Endodermal cell (in vitro differentiated cells): ENCODE results near the gene RPAP3. TPM values are rescaled to one million over a fixed set of nuclear protein-coding genes. Genes with fewer than 3 reads are reported as not detected.

Source experiments
- DNase-seq: peaks from one replicate; pipeline ENCODE4 v3.0.0-alpha.2; 2017
- H3K27ac ChIP-seq: 2 replicates; pipeline ENCODE4 v1.5.1; 2013; ENCODE audit warnings: mild to moderate bottlenecking, low read depth, low read length, moderate library complexity
- H3K27me3 ChIP-seq: 2 replicates; pipeline ENCODE4 v1.6.1; 2013; ENCODE audit warnings: mild to moderate bottlenecking, low read length, moderate library complexity; ENCODE audit not compliant: insufficient read depth, control insufficient read depth, poor library complexity, severe bottlenecking
- H3K36me3 ChIP-seq: 2 replicates; pipeline ENCODE4 v1.7.0; 2013; ENCODE audit warnings: mild to moderate bottlenecking, low read length, moderate library complexity; ENCODE audit not compliant: control insufficient read depth, insufficient read depth
- H3K4me1 ChIP-seq: one replicate; pipeline ENCODE4 v1.7.0; 2013; ENCODE audit warnings: low read length; ENCODE audit not compliant: control insufficient read depth, insufficient read depth
- H3K4me3 ChIP-seq: 2 replicates; pipeline ENCODE4 v1.5.1; 2013; ENCODE audit warnings: mild to moderate bottlenecking, low read length, moderate library complexity
- H3K9ac ChIP-seq: 2 replicates; pipeline ENCODE4 v1.6.1; 2013; ENCODE audit warnings: mild to moderate bottlenecking, low read length, moderate library complexity; ENCODE audit not compliant: poor library complexity, severe bottlenecking; ENCODE audit errors: extremely low read depth
- H3K9me3 ChIP-seq: 2 replicates; pipeline ENCODE4 v1.6.1; 2013; ENCODE audit warnings: mild to moderate bottlenecking, low read length, moderate library complexity; ENCODE audit not compliant: control insufficient read depth
- H3K27ac Mint-ChIP-seq: 2 replicates; pipeline ENCODE4 v1.8.0; 2020; ENCODE audit warnings: mixed read lengths
- H3K27me3 Mint-ChIP-seq: 2 replicates; pipeline ENCODE4 v1.8.0; 2021; ENCODE audit warnings: mild to moderate bottlenecking, mixed read lengths; ENCODE audit not compliant: insufficient read depth
- H3K36me3 Mint-ChIP-seq: 2 replicates; pipeline ENCODE4 v1.8.0; 2020; ENCODE audit warnings: low read depth, mixed read lengths
- H3K4me1 Mint-ChIP-seq: 2 replicates; pipeline ENCODE4 v1.8.0; 2020; ENCODE audit warnings: mixed read lengths
- H3K4me3 Mint-ChIP-seq: 2 replicates; pipeline ENCODE4 v1.8.0; 2020; ENCODE audit warnings: mild to moderate bottlenecking, moderate library complexity, mixed read lengths
- H3K9me3 Mint-ChIP-seq: 2 replicates; pipeline ENCODE4 v1.8.0; 2020; ENCODE audit warnings: mild to moderate bottlenecking, mixed read lengths
- CTCF ChIP-seq: fragments of 200-600 bp; sonication (generic); conservative IDR thresholded peaks from 2 replicates; pipeline ENCODE4 v1.5.0; 2021; ENCODE audit warnings: antibody characterized with exemption, mild to moderate bottlenecking
- WGBS, 2 experiments: methylation state at CpG; one replicate each; pipeline versions ENCODE4 v1.1.5 to v1.1.7; 2013; ENCODE audit warnings: missing lambda C conversion rate in 2 of 2, mixed read lengths in 1 of 2; ENCODE audit not compliant: insufficient coverage in 1 of 2, insufficient read length in 1 of 2; 5-methylcytosine and 5-hydroxymethylcytosine counted together
- total RNA-seq, 2 donors: library from RNA; stranded (reverse); fragmentation: NEBNext Ultra II Directional in 1 of 2; extraction: Animal tissue kit (Norgen Biotek cat#: 25700) in 1 of 2; gene quantifications; 2 replicates in 1 of 2; 3 replicates in 1 of 2; pipeline ENCODE4 v1.2.1, GENCODE V29; 2021

The RPAP3 gene
- total RNA-seq, 2 donors from 2014 or later: 52.0 to 56.9 TPM

GRCh38 chr12:47752121-47752520, 46.3 kb upstream of the RPAP3 start:
- no peak overlapping the region for H3K27ac ChIP-seq
- peak overlapping the region; percentile 58 for H3K27ac Mint-ChIP-seq
- H3K4me1 ChIP-seq: peaks cover 2% of the 10 kb centered on the region
- no peak for DNase-seq
- no peaks in the 10 kb centered on the region for H3K9me3 Mint-ChIP-seq
- H3K27me3 Mint-ChIP-seq: no peaks in the 10 kb centered on the region
- no peak overlapping the region for H3K4me3 ChIP-seq
- no peaks in the 10 kb centered on the region for H3K27me3 ChIP-seq
- no peaks in the 10 kb centered on the region for H3K36me3 ChIP-seq
- H3K4me1 Mint-ChIP-seq: peaks cover 43% of the 10 kb centered on the region
- H3K4me3 Mint-ChIP-seq: no peak overlapping the region
- H3K9ac ChIP-seq: no peak overlapping the region
- no peaks in the 10 kb centered on the region for H3K9me3 ChIP-seq
- TF ChIP-seq CTCF: no peak
- peaks cover 18% of the 10 kb centered on the region for H3K36me3 Mint-ChIP-seq
- 94 to 100% methylated on average over 4 of the region's 4 CpGs for WGBS, 2 experiments

GRCh38 chr12:47751561-47751960, 45.7 kb upstream of the RPAP3 start:
- no peak overlapping the region for H3K9ac ChIP-seq

GRCh38 chr12:47750916-47751470, 45.2 kb upstream of the RPAP3 start:
- no peak for TF ChIP-seq CTCF
- Histone ChIP-seq H3K27ac (no peak overlapping the region), H3K4me1 (peaks cover 2% of the 10 kb centered on the region), H3K36me3 (no peaks in the 10 kb centered on the region), H3K27me3 (no peaks in the 10 kb centered on the region), H3K4me3 (no peak overlapping the region), H3K9ac (no peak overlapping the region), H3K9me3 (no peaks in the 10 kb centered on the region)
- Mint-ChIP-seq H3K36me3 (peaks cover 17% of the 10 kb centered on the region), H3K27me3 (no peaks in the 10 kb centered on the region), H3K4me3 (no peak overlapping the region), H3K27ac (no peak overlapping the region), H3K9me3 (no peaks in the 10 kb centered on the region), H3K4me1 (peaks cover 32% of the 10 kb centered on the region)
- no peak for DNase-seq
- 86 to 88% methylated on average over 13 to 19 of the region's 19 CpGs for WGBS, 2 experiments

More at GRCh38 chr12:47751561-47751960, 45.7 kb upstream of the RPAP3 start:
- Histone ChIP-seq H3K27me3 (no peaks in the 10 kb centered on the region), H3K36me3 (no peaks in the 10 kb centered on the region), H3K4me1 (peaks cover 2% of the 10 kb centered on the region), H3K9me3 (no peaks in the 10 kb centered on the region), H3K4me3 (no peak overlapping the region), H3K27ac (no peak overlapping the region)
- Mint-ChIP-seq H3K27ac (no peak overlapping the region), H3K9me3 (no peaks in the 10 kb centered on the region), H3K36me3 (peaks cover 18% of the 10 kb centered on the region), H3K4me1 (peaks cover 38% of the 10 kb centered on the region), H3K4me3 (no peak overlapping the region), H3K27me3 (no peaks in the 10 kb centered on the region)
- no peak for DNase-seq
- no peak for TF ChIP-seq CTCF
- WGBS, 2 experiments: 95 to 100% methylated on average over 6 to 9 of the region's 9 CpGs
